ENCODE results near the gene ERAS. TPM values are rescaled to one million over a fixed set of nuclear protein-coding genes. Genes with fewer than 3 reads are reported as not detected.

ERAS gene
- total and polyA plus RNA-seq, 4 donors: not detected

- TF ChIP-seq, protein P1, sequence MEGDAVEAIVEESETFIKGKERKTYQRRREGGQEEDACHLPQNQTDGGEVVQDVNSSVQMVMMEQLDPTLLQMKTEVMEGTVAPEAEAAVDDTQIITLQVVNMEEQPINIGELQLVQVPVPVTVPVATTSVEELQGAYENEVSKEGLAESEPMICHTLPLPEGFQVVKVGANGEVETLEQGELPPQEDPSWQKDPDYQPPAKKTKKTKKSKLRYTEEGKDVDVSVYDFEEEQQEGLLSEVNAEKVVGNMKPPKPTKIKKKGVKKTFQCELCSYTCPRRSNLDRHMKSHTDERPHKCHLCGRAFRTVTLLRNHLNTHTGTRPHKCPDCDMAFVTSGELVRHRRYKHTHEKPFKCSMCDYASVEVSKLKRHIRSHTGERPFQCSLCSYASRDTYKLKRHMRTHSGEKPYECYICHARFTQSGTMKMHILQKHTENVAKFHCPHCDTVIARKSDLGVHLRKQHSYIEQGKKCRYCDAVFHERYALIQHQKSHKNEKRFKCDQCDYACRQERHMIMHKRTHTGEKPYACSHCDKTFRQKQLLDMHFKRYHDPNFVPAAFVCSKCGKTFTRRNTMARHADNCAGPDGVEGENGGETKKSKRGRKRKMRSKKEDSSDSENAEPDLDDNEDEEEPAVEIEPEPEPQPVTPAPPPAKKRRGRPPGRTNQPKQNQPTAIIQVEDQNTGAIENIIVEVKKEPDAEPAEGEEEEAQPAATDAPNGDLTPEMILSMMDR (IDR thresholded peaks at IDR 0.05; ENCODE audit: low read depth, low read length, missing input control): no peak
- no peak for TF ChIP-seq RAD21 (IDR thresholded peaks at IDR 0.05)
- no peak for TF ChIP-seq FOXA1 (IDR thresholded peaks at IDR 0.05)
- TF ChIP-seq HNF4A (conservative IDR thresholded peaks at IDR 0.05): no peak
- TF ChIP-seq JUND (IDR thresholded peaks at IDR 0.05): no peak
- no peak for TF ChIP-seq RXRA (IDR thresholded peaks at IDR 0.05)
- no peak for TF ChIP-seq SP1 (IDR thresholded peaks at IDR 0.05)
- no peak for TF ChIP-seq MAX (IDR thresholded peaks at IDR 0.05)
- TF ChIP-seq NR2F2 (IDR thresholded peaks at IDR 0.05): no peak
Observed at GRCh38 chrX:48776818-48777439, 49.4 kb upstream of the ERAS start (continued).

GRCh38 chrX:48779399-48779798, 46.9 kb upstream of the ERAS start:
- Histone ChIP-seq H3K9me3 (ENCODE audit: control insufficient read depth in 4 of 4, low read length in 3 of 4) (no peaks in the 10 kb centered on the region), H3K4me3 (ENCODE audit: low read depth in 1 of 3, low read length in 3 of 3) (no peak overlapping the region), H3K36me3 (ENCODE audit: control insufficient read depth in 4 of 4, insufficient read depth in 3 of 4, low read depth in 1 of 4, low read length in 3 of 4) (no peaks in the 10 kb centered on the region), H3K9ac (ENCODE audit: low read depth in 1 of 2, low read length in 2 of 2) (no peak overlapping the region), H3K4me1 (ENCODE audit: control insufficient read depth in 4 of 4, insufficient read depth in 4 of 4, low read length in 3 of 4) (no peaks in the 10 kb centered on the region), H3K27me3 (ENCODE audit: control insufficient read depth in 4 of 4, insufficient read depth in 4 of 4, low read length in 3 of 4) (no peaks in the 10 kb centered on the region), H3K27ac (ENCODE audit: low read depth in 1 of 2, low read length in 2 of 2) (no peak overlapping the region)
- no peak for DNase-seq (ENCODE audit: low spot score)
- TF ChIP-seq GABPA (IDR thresholded peaks at IDR 0.05 in 1 of 2, conservative IDR thresholded peaks at IDR 0.05 in 1 of 2) (no peak), FOXA2 (IDR thresholded peaks at IDR 0.05) (no peak), NR2F2 (IDR thresholded peaks at IDR 0.05) (no peak), SP1 (IDR thresholded peaks at IDR 0.05) (no peak), TAF1 (conservative IDR thresholded peaks at IDR 0.05) (no peak)
- TF ChIP-seq, protein P2, sequence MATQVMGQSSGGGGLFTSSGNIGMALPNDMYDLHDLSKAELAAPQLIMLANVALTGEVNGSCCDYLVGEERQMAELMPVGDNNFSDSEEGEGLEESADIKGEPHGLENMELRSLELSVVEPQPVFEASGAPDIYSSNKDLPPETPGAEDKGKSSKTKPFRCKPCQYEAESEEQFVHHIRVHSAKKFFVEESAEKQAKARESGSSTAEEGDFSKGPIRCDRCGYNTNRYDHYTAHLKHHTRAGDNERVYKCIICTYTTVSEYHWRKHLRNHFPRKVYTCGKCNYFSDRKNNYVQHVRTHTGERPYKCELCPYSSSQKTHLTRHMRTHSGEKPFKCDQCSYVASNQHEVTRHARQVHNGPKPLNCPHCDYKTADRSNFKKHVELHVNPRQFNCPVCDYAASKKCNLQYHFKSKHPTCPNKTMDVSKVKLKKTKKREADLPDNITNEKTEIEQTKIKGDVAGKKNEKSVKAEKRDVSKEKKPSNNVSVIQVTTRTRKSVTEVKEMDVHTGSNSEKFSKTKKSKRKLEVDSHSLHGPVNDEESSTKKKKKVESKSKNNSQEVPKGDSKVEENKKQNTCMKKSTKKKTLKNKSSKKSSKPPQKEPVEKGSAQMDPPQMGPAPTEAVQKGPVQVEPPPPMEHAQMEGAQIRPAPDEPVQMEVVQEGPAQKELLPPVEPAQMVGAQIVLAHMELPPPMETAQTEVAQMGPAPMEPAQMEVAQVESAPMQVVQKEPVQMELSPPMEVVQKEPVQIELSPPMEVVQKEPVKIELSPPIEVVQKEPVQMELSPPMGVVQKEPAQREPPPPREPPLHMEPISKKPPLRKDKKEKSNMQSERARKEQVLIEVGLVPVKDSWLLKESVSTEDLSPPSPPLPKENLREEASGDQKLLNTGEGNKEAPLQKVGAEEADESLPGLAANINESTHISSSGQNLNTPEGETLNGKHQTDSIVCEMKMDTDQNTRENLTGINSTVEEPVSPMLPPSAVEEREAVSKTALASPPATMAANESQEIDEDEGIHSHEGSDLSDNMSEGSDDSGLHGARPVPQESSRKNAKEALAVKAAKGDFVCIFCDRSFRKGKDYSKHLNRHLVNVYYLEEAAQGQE (IDR thresholded peaks at IDR 0.05): no peak
- 89% methylated on average over 7 of the region's 7 CpGs for WGBS

GRCh38 chrX:48781705-48782104, 44.6 kb upstream of the ERAS start:
- H3K27me3 ChIP-seq (ENCODE audit: control insufficient read depth in 4 of 4, insufficient read depth in 4 of 4, low read length in 3 of 4): no peaks in the 10 kb centered on the region
- H3K9ac ChIP-seq (ENCODE audit: low read depth in 1 of 2, low read length in 2 of 2): no peak overlapping the region
- H3K4me3 ChIP-seq (ENCODE audit: low read depth in 1 of 3, low read length in 3 of 3): no peak overlapping the region
- H3K27ac ChIP-seq (ENCODE audit: low read depth in 1 of 2, low read length in 2 of 2): no peak overlapping the region
- H3K4me1 ChIP-seq (ENCODE audit: control insufficient read depth in 4 of 4, insufficient read depth in 4 of 4, low read length in 3 of 4): no peaks in the 10 kb centered on the region
- no peak for DNase-seq (ENCODE audit: low spot score)
- no peaks in the 10 kb centered on the region for H3K9me3 ChIP-seq (ENCODE audit: control insufficient read depth in 4 of 4, low read length in 3 of 4)
- no peaks in the 10 kb centered on the region for H3K36me3 ChIP-seq (ENCODE audit: control insufficient read depth in 4 of 4, insufficient read depth in 3 of 4, low read depth in 1 of 4, low read length in 3 of 4)
- 97% methylated on average over 6 of the region's 6 CpGs for WGBS
- TF ChIP-seq HNF4G (IDR thresholded peaks at IDR 0.05) (no peak), SP1 (IDR thresholded peaks at IDR 0.05) (no peak), ZBTB33 (IDR thresholded peaks at IDR 0.05) (no peak), HNF4A (conservative IDR thresholded peaks at IDR 0.05) (no peak), NR2F2 (IDR thresholded peaks at IDR 0.05) (no peak), FOXA2 (IDR thresholded peaks at IDR 0.05) (no peak), MAX (IDR thresholded peaks at IDR 0.05) (no peak), FOXA1 (IDR thresholded peaks at IDR 0.05) (no peak)
- TF ChIP-seq, protein P1 (IDR thresholded peaks at IDR 0.05; ENCODE audit: low read depth, low read length, missing input control): no peak
- TF ChIP-seq, protein P2 (IDR thresholded peaks at IDR 0.05): no peak

Data from liver (tissue), 9 donors.